Stomach (tissue), 9 donors: ENCODE data around the gene OSM. TPM values are rescaled to one million over a fixed set of nuclear protein-coding genes. Genes with fewer than 3 reads are reported as not detected.

Experiments used
- DNase-seq, 2 donors: peaks; one replicate each; pipeline versions ENCODE4 v3.0.0 to v3.0.0-alpha.2; 2013 to 2019
- H3K27ac ChIP-seq, 5 donors: fragments of 200-600 bp in 4 of 5; sonication (generic) in 4 of 5; one replicate each; pipeline ENCODE4 v1.5.1; 2013 to 2019; ENCODE audit warnings: mild to moderate bottlenecking in 1 of 5, moderate library complexity in 1 of 5
- H3K27me3 ChIP-seq, 3 donors: fragments of 200-600 bp; sonication (generic); one replicate each; pipeline ENCODE4 v1.5.1; 2017 to 2019; ENCODE audit warnings: mixed run types in 1 of 3
- H3K36me3 ChIP-seq, 4 donors: fragments of 200-600 bp; sonication (generic); 1 replicate in 3 of 4; 2 replicates in 1 of 4; pipeline ENCODE4 v1.5.1; 2016 to 2019
- H3K4me1 ChIP-seq, 4 donors: fragments of 200-600 bp; sonication (generic); one replicate each; pipeline ENCODE4 v1.5.1; 2016 to 2019
- H3K4me3 ChIP-seq, 4 donors: fragments of 200-600 bp; sonication (generic) in 3 of 4; one replicate each; pipeline ENCODE4 v1.5.1; 2016 to 2019; ENCODE audit warnings: mild to moderate bottlenecking in 1 of 4
- H3K9me3 ChIP-seq, 4 donors: fragments of 200-600 bp; sonication (generic); one replicate each; pipeline ENCODE4 v1.5.1; 2016 to 2019
- EP300 ChIP-seq: sonication (generic); formaldehyde crosslinking; IDR thresholded peaks from one replicate; pipeline ENCODE4 v1.6.1; 2017; ENCODE audit warnings: antibody characterized with exemption
- POLR2A ChIP-seq, 4 donors: fragments of 450-650 bp; IDR thresholded peaks; one replicate each; pipeline ENCODE4 v1.6.1; 2016; ENCODE audit warnings: antibody characterized with exemption in 4 of 4, control low read depth in 2 of 4, mild to moderate bottlenecking in 1 of 4, moderate library complexity in 1 of 4
- POLR2AphosphoS5 ChIP-seq, 3 donors: sonication (generic); formaldehyde crosslinking; IDR thresholded peaks; one replicate each; pipeline ENCODE4 v1.6.1; 2016; ENCODE audit warnings: antibody characterized with exemption in 3 of 3
- WGBS, 5 donors: extraction: QIAGEN DNeasy Blood & Tissue Kit in 3 of 5; methylation state at CpG; one replicate each; pipeline versions ENCODE4 v1.1.5 to v1.1.7; 2013 to 2018; 5-methylcytosine and 5-hydroxymethylcytosine counted together
- intact Hi-C: fragments of 100-400 bp; cut with DNase I; formaldehyde crosslinking; loops from one replicate; pipeline ENCODE4 v1.15.1; 2023; ENCODE audit warnings: low total_unique reads
- polyA plus RNA-seq, 3 donors: library from polyadenylated mRNA; stranded (reverse); fragments of 200-250 nt; gene quantifications; one replicate each; pipeline ENCODE4 v1.2.3, GENCODE V29; 2013
- total RNA-seq, 5 donors: library from RNA; depleted of rRNA; stranded (reverse); fragments of >200 nt; gene quantifications; one replicate each; pipeline versions ENCODE4 v1.1.0 to v1.2.3, GENCODE V29; 2014 to 2016
- TF ChIP-seq, protein P1 (sequence below), 7 experiments: fragments of 450-650 bp in 4 of 7; fragments of 200-600 bp in 3 of 7; sonication (generic) in 3 of 7; IDR thresholded peaks; one replicate each; pipeline ENCODE4 v1.5.1; 2016 to 2019; ENCODE audit warnings: antibody characterized with exemption in 7 of 7, control low read depth in 2 of 7, mild to moderate bottlenecking in 1 of 7
- donor health status: healthy with polysubstance abuse.
- donor health status: Bipolar disorder and iron deficiency.
- donor health status: healthy.

Gene OSM
- total and polyA plus RNA-seq, 8 donors: 0.33 to 22.7 (median 1.2) TPM; not detected in 4

DNA sequence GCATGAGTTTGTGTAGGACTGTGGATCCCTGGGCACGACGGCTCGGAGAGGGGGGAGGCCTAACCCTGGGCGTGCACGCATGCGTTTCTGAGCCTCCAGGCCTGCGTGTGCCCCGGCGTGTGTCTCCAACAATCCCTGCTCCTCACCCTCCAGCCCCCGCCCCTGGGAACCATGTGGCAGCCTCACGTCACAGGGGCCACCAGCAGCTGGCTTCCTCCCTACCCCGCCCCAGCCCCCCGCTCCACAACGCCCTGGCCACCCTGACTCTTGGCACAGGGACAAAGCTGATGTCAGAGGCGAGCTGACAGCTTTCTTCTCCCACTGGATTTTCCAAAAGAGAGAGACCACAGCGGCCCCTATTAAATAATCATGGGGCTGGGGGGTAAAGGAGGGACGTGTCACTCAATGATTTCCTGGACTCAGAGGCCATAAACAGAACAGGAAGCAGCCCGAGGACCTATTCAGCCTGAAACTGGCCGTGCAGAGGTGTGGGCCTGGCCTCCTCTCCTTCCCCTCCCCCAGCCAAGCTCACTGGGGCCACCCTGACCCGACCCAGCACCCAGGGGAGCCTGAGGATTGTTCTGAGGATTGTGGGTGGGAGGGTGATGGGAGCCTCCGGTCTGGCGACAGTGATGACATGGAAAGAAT is 13.3 kb downstream of the OSM start:
- intact Hi-C loops: loop anchor here (5.0 kb wide), 1 partner anchor 141 kb away; no protein-coding TSS in a partner anchor

DNA sequence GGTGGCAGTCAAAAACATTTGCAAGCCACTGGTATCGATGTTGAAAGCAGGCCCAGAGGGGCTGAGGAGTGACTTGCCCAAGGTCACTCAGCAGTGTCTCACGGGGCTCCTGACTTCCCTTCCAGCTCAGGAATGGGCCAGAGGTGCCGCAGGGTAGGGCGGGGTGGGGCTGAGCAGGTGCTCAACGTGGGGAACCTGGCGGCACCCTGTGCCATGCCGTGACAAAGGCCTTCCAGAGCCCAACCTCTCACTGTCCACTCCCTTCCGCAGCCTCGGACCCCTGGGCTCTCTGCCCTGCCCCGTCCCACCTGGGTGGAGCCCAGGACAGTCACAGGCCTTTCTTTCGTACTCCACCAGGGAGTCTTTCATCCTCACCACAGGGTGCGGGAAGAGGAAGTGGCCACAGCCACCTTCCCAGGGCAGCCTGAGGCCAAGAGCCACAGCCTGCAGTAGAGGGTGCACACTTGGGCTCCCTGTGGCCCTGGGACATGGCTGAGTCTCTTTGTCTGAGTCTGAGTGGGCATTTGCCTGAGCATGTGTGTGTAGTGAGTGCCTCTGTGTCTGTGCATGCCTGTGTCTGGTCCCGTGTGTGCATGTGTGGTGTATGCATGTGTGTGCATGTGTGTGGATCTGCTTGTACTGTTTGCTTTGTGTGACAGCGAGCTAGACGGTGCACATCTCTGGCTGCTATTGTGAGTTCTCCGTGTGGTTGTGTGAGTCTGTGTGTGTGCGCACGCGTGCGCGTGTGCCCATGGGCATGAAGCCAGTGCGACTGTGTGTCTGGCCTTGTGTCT is 14.0 kb downstream of the OSM start:
- Histone ChIP-seq H3K9me3 (no peaks in the 10 kb centered on the region), H3K27ac (peak overlapping the region; percentile 7 to 64 (median 57)), H3K4me1 (peaks cover 27 to 73% (median 42%) of the 10 kb centered on the region in 4 donors), H3K4me3 (no peak overlapping the region), H3K27me3 (peaks cover 0 to 22% (median 0%) of the 10 kb centered on the region in 3 donors), H3K36me3 (no peaks in the 10 kb centered on the region)
- DNase-seq: peak; percentile 41 to 70
- intact Hi-C loops: loop anchor here (5.0 kb wide), 1 partner anchor 140 kb away; no protein-coding TSS in a partner anchor
- TF ChIP-seq EP300 (no peak), POLR2A (IDR thresholded peaks at IDR 0.05) (no peak), POLR2AphosphoS5 (IDR thresholded peaks at IDR 0.05) (no peak)
- TF ChIP-seq, protein P1, sequence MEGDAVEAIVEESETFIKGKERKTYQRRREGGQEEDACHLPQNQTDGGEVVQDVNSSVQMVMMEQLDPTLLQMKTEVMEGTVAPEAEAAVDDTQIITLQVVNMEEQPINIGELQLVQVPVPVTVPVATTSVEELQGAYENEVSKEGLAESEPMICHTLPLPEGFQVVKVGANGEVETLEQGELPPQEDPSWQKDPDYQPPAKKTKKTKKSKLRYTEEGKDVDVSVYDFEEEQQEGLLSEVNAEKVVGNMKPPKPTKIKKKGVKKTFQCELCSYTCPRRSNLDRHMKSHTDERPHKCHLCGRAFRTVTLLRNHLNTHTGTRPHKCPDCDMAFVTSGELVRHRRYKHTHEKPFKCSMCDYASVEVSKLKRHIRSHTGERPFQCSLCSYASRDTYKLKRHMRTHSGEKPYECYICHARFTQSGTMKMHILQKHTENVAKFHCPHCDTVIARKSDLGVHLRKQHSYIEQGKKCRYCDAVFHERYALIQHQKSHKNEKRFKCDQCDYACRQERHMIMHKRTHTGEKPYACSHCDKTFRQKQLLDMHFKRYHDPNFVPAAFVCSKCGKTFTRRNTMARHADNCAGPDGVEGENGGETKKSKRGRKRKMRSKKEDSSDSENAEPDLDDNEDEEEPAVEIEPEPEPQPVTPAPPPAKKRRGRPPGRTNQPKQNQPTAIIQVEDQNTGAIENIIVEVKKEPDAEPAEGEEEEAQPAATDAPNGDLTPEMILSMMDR (IDR thresholded peaks at IDR 0.05): no peak
- WGBS, 5 donors: 52 to 64% (median 62%) methylated on average over 22 of the region's 22 CpGs

More for the DNA sequence above, 13.3 kb downstream of the OSM start:
- peak; percentile 43 to 92 for DNase-seq
- no peaks in the 10 kb centered on the region for H3K36me3 ChIP-seq
- TF ChIP-seq, protein P1 (IDR thresholded peaks at IDR 0.05): no peak
- TF ChIP-seq POLR2A (IDR thresholded peaks at IDR 0.05): no peak
- no peak for TF ChIP-seq EP300
- TF ChIP-seq POLR2AphosphoS5 (IDR thresholded peaks at IDR 0.05): no peak
- H3K4me1 ChIP-seq: peaks cover 27 to 73% (median 42%) of the 10 kb centered on the region in 4 donors
- 15 to 42% (median 27%) methylated on average over 21 to 22 of the region's 22 CpGs for WGBS, 5 donors
- no peak overlapping the region for H3K4me3 ChIP-seq
- H3K27ac ChIP-seq: peak overlapping the region; percentile 7 to 64 (median 57)
- peaks cover 0 to 14% (median 0%) of the 10 kb centered on the region in 3 donors for H3K27me3 ChIP-seq
- H3K9me3 ChIP-seq: no peaks in the 10 kb centered on the region

DNA sequence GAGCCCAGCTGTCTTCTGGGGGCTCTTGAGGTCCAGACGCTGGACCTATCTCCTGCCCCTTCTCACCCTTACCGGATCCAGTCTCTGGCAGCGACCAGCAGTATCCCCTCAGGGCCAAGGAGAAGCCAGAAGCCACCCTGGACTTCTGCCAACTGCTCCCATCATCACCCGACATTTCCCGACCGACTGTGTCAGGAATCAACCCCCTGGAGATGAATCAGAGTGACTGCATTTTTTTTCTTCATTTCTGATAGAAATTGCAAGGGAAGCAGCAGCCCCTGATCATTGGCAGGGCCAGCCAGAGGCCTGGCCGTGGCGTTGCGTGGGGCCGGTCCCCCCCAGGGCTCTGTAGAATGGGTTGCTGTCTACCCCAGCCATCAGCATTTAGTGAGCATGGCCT is 14.9 kb downstream of the OSM start:
- intact Hi-C loops: loop anchor here (5.0 kb wide), 1 partner anchor 139 kb away; no protein-coding TSS in a partner anchor
- 72 to 82% (median 80%) methylated on average over 10 of the region's 10 CpGs for WGBS, 5 donors
- Histone ChIP-seq H3K27me3 (peaks cover 0 to 30% (median 6%) of the 10 kb centered on the region in 3 donors), H3K27ac (peak overlapping the region in 2 of 5 donors; percentile 9 to 62), H3K4me3 (no peak overlapping the region), H3K36me3 (no peaks in the 10 kb centered on the region), H3K4me1 (peaks cover 27 to 81% (median 48%) of the 10 kb centered on the region in 4 donors), H3K9me3 (no peaks in the 10 kb centered on the region)
- TF ChIP-seq POLR2A (IDR thresholded peaks at IDR 0.05): no peak
- TF ChIP-seq, protein P1 (IDR thresholded peaks at IDR 0.05): no peak
- no peak for TF ChIP-seq EP300
- TF ChIP-seq POLR2AphosphoS5 (IDR thresholded peaks at IDR 0.05): no peak
- DNase-seq: no peak

DNA sequence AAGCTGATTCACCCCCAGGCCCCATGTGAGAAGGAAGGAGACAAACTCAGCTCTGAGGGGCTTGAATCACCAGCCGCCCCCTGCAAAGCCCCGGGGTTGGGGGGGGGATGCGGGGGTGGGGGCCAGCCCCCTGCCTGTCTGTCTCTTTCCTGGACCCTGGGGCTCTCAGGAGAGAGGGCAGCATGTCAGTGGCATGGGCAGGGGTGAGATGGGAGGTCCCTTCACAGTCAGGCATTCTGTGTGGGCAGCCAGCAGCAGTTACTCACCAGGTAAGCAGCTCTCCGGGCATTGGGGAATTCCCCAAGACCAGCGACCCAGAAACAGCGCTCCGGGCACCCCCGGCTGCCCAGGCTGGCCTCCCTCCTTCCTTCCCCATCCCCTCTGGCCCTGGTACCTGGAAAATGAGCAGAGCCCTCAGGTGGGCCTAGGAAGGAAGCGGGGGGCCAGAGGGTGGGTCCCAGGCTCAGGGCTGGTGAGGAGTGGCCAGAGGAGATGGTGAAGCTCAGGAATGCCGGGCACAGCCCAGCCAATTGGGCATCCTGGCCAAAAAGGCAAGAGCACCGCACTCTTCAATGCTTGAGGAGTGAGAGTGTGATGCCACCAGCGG is 15.9 kb downstream of the OSM start:
- H3K36me3 ChIP-seq: no peaks in the 10 kb centered on the region
- WGBS, 5 donors: 22 to 65% (median 46%) methylated on average over 6 to 12 of the region's 12 CpGs
- DNase-seq: peak; percentile 38 to 63
- H3K27ac ChIP-seq: peak overlapping the region in 3 of 5 donors; percentile 9 to 62 (median 25)
- peaks cover 0 to 40% (median 14%) of the 10 kb centered on the region in 3 donors for H3K27me3 ChIP-seq
- H3K4me1 ChIP-seq: peaks cover 27 to 83% (median 50%) of the 10 kb centered on the region in 4 donors
- H3K9me3 ChIP-seq: no peaks in the 10 kb centered on the region
- intact Hi-C loops: loop anchor here (5.0 kb wide), 1 partner anchor 138 kb away; no protein-coding TSS in a partner anchor
- H3K4me3 ChIP-seq: no peak overlapping the region
- TF ChIP-seq, protein P1 (IDR thresholded peaks at IDR 0.05): no peak
- TF ChIP-seq POLR2A (IDR thresholded peaks at IDR 0.05) (no peak), EP300 (no peak), POLR2AphosphoS5 (IDR thresholded peaks at IDR 0.05) (no peak)
